Loucy (cell line): ENCODE measurements around the gene FCHSD2.
A peak's percentile ranks its signal among the peaks of the same experiment; 100 is the strongest.

Experiments used
- H2AFZ ChIP-seq: fragments of 200-600 bp; sonication (generic); 2 replicates; pipeline ENCODE4 v1.6.0; 2016; ENCODE audit warnings: antibody characterized with exemption, mild to moderate bottlenecking, low read length, moderate library complexity
- H3F3A ChIP-seq: fragments of 200-600 bp; 2 replicates; pipeline ENCODE4 v1.6.0; 2016; ENCODE audit warnings: antibody characterized with exemption, low read depth, mild to moderate bottlenecking
- H3K27me3 ChIP-seq: fragments of 200-600 bp; sonication (generic); 2 replicates; pipeline ENCODE4 v1.6.1; 2014; ENCODE audit warnings: low read length, mild to moderate bottlenecking; ENCODE audit not compliant: insufficient read depth, poor library complexity, severe bottlenecking
- H3K36me3 ChIP-seq: fragments of 200-600 bp; sonication (generic); 2 replicates; pipeline ENCODE4 v1.6.1; 2016; ENCODE audit warnings: low read length; ENCODE audit not compliant: insufficient read depth
- H3K4me1 ChIP-seq: fragments of 200-600 bp; sonication (generic); 2 replicates; pipeline ENCODE4 v1.5.1; 2014; ENCODE audit warnings: low read length, mild to moderate bottlenecking; ENCODE audit not compliant: insufficient read depth, poor library complexity, severe bottlenecking
- H3K4me2 ChIP-seq: fragments of 200-600 bp; sonication (generic); 2 replicates; pipeline ENCODE4 v1.6.0; 2014; ENCODE audit warnings: antibody characterized with exemption, low read length, low read depth, mild to moderate bottlenecking; ENCODE audit not compliant: poor library complexity, severe bottlenecking
- H3K4me3 ChIP-seq: fragments of 200-600 bp; sonication (generic); 2 replicates; pipeline ENCODE4 v1.5.1; 2014; ENCODE audit warnings: low read length, mild to moderate bottlenecking, mixed read lengths; ENCODE audit not compliant: poor library complexity, severe bottlenecking
- H3K79me2 ChIP-seq: fragments of 200-600 bp; sonication (generic); 2 replicates; pipeline ENCODE4 v1.6.1; 2014; ENCODE audit warnings: low read length; ENCODE audit not compliant: insufficient read depth
- H3K9ac ChIP-seq: fragments of 200-600 bp; sonication (generic); 2 replicates; pipeline ENCODE4 v1.6.0; 2014; ENCODE audit warnings: mild to moderate bottlenecking, low read depth, low read length, moderate library complexity; ENCODE audit not compliant: poor library complexity, severe bottlenecking
- H3K9me2 ChIP-seq: fragments of 200-600 bp; sonication (generic); replicated peaks from 2 replicates; pipeline ENCODE4 v1.6.1; 2016; ENCODE audit warnings: low read depth, low read length, mixed read lengths
- H3K9me3 ChIP-seq: fragments of 200-600 bp; sonication (generic); 2 replicates; pipeline ENCODE4 v1.6.1; 2014; ENCODE audit warnings: mild to moderate bottlenecking, antibody characterized with exemption, low read length, low read depth; ENCODE audit not compliant: insufficient read depth
- H4K20me1 ChIP-seq: fragments of 200-600 bp; sonication (generic); 2 replicates; pipeline ENCODE4 v1.6.0; 2014; ENCODE audit warnings: antibody characterized with exemption, low read length, mild to moderate bottlenecking; ENCODE audit not compliant: insufficient read depth, poor library complexity, severe bottlenecking
- EZH2phosphoT487 ChIP-seq: fragments of 200-600 bp; IDR thresholded peaks from 2 replicates; pipeline ENCODE4 v1.6.1; 2018; ENCODE audit warnings: antibody characterized with exemption, mild to moderate bottlenecking, moderate library complexity, borderline replicate concordance
- TF ChIP-seq, protein P1 (sequence below): fragments of 200-600 bp; sonication (generic); conservative IDR thresholded peaks from 2 replicates; pipeline ENCODE4 v1.5.1; 2014; ENCODE audit warnings: mild to moderate bottlenecking, antibody characterized with exemption, low read length

The FCHSD2 gene

DNA sequence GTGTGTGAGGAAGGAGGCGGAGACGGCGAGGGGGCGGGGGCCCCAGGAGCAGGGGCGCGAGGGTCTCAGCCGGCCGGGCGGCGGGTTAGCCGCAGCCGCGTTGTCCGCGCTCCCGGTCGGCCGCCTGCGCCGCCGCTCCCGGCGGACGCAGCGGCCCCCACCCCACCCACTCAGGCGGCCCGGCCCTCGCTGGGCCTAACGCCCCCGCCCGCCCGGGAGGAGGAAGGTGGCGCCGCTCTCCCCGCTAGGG, at the start of gene FCHSD2:
Gene FCHSD2 (minus strand): TSS at position 191 of the 250 bp plus-strand sequence. CDS start 441 bp downstream, outside the sequence.
- H2AFZ ChIP-seq: no peak within 1 kb of the TSS
- peaks cover 13% of the 10 kb centered on the region for H3F3A ChIP-seq

DNA sequence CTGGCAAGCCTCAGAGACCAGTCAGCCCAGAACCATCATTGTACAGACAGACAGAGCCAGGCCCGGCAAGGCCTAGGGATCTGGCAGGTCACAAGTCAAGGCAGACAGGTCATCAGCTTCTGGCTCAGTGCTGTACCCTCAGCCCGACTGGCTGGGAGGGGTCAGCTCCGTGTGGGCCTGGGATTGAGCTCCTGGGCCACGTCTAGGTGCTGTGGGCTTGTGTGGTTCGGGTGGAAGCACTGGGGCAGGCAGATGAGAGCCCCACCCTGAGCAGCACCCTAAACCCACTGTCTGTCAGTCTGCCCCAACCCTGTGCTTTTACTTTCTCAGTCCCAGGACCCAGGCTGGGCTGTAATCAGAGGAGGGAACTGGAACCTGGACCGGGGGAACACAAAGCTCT, 49.0 kb upstream of the FCHSD2 start:
- no peaks in the 10 kb centered on the region for H3K79me2 ChIP-seq
- H2AFZ ChIP-seq: no peak overlapping the region
- H3K36me3 ChIP-seq: no peaks in the 10 kb centered on the region
- H3K4me2 ChIP-seq: no peak overlapping the region
- no peak overlapping the region for H3K9ac ChIP-seq
- no peaks in the 10 kb centered on the region for H3F3A ChIP-seq
- H3K4me1 ChIP-seq: no peaks in the 10 kb centered on the region
- no peaks in the 10 kb centered on the region for H3K9me3 ChIP-seq
- no peak for TF ChIP-seq EZH2phosphoT487
- TF ChIP-seq, protein P1, sequence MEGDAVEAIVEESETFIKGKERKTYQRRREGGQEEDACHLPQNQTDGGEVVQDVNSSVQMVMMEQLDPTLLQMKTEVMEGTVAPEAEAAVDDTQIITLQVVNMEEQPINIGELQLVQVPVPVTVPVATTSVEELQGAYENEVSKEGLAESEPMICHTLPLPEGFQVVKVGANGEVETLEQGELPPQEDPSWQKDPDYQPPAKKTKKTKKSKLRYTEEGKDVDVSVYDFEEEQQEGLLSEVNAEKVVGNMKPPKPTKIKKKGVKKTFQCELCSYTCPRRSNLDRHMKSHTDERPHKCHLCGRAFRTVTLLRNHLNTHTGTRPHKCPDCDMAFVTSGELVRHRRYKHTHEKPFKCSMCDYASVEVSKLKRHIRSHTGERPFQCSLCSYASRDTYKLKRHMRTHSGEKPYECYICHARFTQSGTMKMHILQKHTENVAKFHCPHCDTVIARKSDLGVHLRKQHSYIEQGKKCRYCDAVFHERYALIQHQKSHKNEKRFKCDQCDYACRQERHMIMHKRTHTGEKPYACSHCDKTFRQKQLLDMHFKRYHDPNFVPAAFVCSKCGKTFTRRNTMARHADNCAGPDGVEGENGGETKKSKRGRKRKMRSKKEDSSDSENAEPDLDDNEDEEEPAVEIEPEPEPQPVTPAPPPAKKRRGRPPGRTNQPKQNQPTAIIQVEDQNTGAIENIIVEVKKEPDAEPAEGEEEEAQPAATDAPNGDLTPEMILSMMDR: no peak
- H3K9me2 ChIP-seq: no peaks in the 10 kb centered on the region
- no peaks in the 10 kb centered on the region for H3K27me3 ChIP-seq
- H3K4me3 ChIP-seq: no peak overlapping the region
- H4K20me1 ChIP-seq: no peaks in the 10 kb centered on the region

More for the DNA sequence above, at the start of gene FCHSD2:
- H3K4me1 ChIP-seq: peaks cover 64% of the 10 kb centered on the region
- no peaks in the 10 kb centered on the region for H3K9me2 ChIP-seq
- H4K20me1 ChIP-seq: peaks cover 45% of the 10 kb centered on the region
- 0 out of 2 replicates have a peak, but pooled peaks cover 4% of the 10 kb centered on the region for H3K36me3 ChIP-seq
- peak within 1 kb of the TSS; percentile 92 for H3K4me2 ChIP-seq
- peaks cover 68% of the 10 kb centered on the region for H3K79me2 ChIP-seq
- TF ChIP-seq, protein P1: no peak
- no peak for TF ChIP-seq EZH2phosphoT487
- H3K4me3 ChIP-seq: peak within 1 kb of the TSS; percentile 98
- peaks cover 11% of the 10 kb centered on the region for H3K27me3 ChIP-seq
- no peaks in the 10 kb centered on the region for H3K9me3 ChIP-seq
- peak within 1 kb of the TSS; percentile 96 for H3K9ac ChIP-seq

DNA sequence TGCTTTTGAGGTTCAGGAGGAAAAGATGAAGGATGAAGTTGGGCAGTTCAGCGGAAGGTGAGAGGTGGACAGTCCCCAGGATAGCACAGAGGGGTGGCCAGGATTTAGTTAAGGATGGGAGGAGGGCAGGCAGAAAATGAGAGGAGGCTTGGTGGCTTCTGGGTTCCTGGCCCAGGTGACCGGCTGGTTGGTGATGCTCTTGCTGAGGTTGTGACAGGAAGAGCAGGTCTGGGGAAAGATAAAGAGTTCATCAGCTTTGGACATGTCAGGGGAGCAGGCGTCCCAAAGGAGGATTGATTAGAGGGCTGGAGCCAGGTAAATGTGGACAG, 48.4 kb upstream of the FCHSD2 start:
- Histone ChIP-seq H3K9me2 (no peaks in the 10 kb centered on the region), H3F3A (no peaks in the 10 kb centered on the region)

More for the DNA sequence above, 48.4 kb upstream of the FCHSD2 start:
- Histone ChIP-seq H3K9ac (no peak overlapping the region), H3K79me2 (no peaks in the 10 kb centered on the region), H4K20me1 (no peaks in the 10 kb centered on the region), H3K4me3 (no peak overlapping the region), H3K36me3 (no peaks in the 10 kb centered on the region), H3K4me1 (no peaks in the 10 kb centered on the region), H2AFZ (no peak overlapping the region), H3K9me3 (no peaks in the 10 kb centered on the region), H3K27me3 (no peaks in the 10 kb centered on the region), H3K4me2 (no peak overlapping the region)
- TF ChIP-seq EZH2phosphoT487: no peak
- TF ChIP-seq, protein P1: no peak
